ENCODE data around the gene TIMM13. TPM values are rescaled to one million over a fixed set of nuclear protein-coding genes. Genes with fewer than 3 reads are reported as not detected.

The TIMM13 gene
- total RNA-seq, 2 experiments from 2014 or later: 46.5 to 48.5 TPM

GRCh38 chr19:2387367-2388288 lies 39.8 kb downstream of the TIMM13 start:
- H3K27ac Mint-ChIP-seq: no peak overlapping the region
- no peak for ATAC-seq (ENCODE audit: low read depth)
- no peak overlapping the region for H3K4me3 Mint-ChIP-seq
- POLR2A ChIA-PET: no interaction called here
- DNase-seq: no peak
- no peaks in the 10 kb centered on the region for H3K36me3 Mint-ChIP-seq
- H3K9me3 Mint-ChIP-seq: no peaks in the 10 kb centered on the region
- H3K4me1 Mint-ChIP-seq: peaks cover 3% of the 10 kb centered on the region
- H3K27me3 Mint-ChIP-seq: peaks cover 12% of the 10 kb centered on the region

- Mint-ChIP-seq H3K4me1 (no peaks in the 10 kb centered on the region), H3K27ac (no peak overlapping the region), H3K9me3 (peaks cover 5% of the 10 kb centered on the region), H3K4me3 (no peak overlapping the region), H3K27me3 (peaks cover 9% of the 10 kb centered on the region), H3K36me3 (no peaks in the 10 kb centered on the region)
- DNase-seq (no peak), ATAC-seq (ENCODE audit: low read depth) (no peak)
- POLR2A ChIA-PET: interaction anchor here (0.7 to 1.7 kb wide), 2 partner anchors 9 to 315 kb away, joined by 3 read pairs; no protein-coding TSS in a partner anchor
Measured at GRCh38 chr19:2385053-2385721, 42.2 kb downstream of the TIMM13 start.

- POLR2A ChIA-PET: no interaction called here
- Mint-ChIP-seq H3K27me3 (peaks cover 5% of the 10 kb centered on the region), H3K27ac (no peak overlapping the region), H3K9me3 (peaks cover 15% of the 10 kb centered on the region), H3K36me3 (peaks cover 7% of the 10 kb centered on the region), H3K4me1 (no peaks in the 10 kb centered on the region), H3K4me3 (no peak overlapping the region)
- no peak for DNase-seq
- ATAC-seq (ENCODE audit: low read depth): no peak
Measured at GRCh38 chr19:2382530-2383222, 44.7 kb downstream of the TIMM13 start.

- peaks cover 2% of the 10 kb centered on the region for H3K27me3 Mint-ChIP-seq
- H3K27ac Mint-ChIP-seq: no peak overlapping the region
- POLR2A ChIA-PET: no interaction called here
- H3K4me3 Mint-ChIP-seq: no peak overlapping the region
- H3K4me1 Mint-ChIP-seq: peaks cover 2% of the 10 kb centered on the region
- ATAC-seq (ENCODE audit: low read depth) (no peak), DNase-seq (no peak)
- H3K9me3 Mint-ChIP-seq: peaks cover 16% of the 10 kb centered on the region
- H3K36me3 Mint-ChIP-seq: peaks cover 8% of the 10 kb centered on the region
Measured at GRCh38 chr19:2381148-2381820, 46.1 kb downstream of the TIMM13 start.

- POLR2A ChIA-PET: no interaction called here
- DNase-seq: no peak
- ATAC-seq (ENCODE audit: low read depth): no peak
- Mint-ChIP-seq H3K27me3 (peaks cover 2% of the 10 kb centered on the region), H3K36me3 (peaks cover 8% of the 10 kb centered on the region), H3K4me3 (no peak overlapping the region), H3K27ac (no peak overlapping the region), H3K4me1 (peaks cover 2% of the 10 kb centered on the region), H3K9me3 (peaks cover 16% of the 10 kb centered on the region)
Measured at GRCh38 chr19:2380567-2380966, 46.8 kb downstream of the TIMM13 start.

- peaks cover 8% of the 10 kb centered on the region for H3K36me3 Mint-ChIP-seq
- no peak overlapping the region for H3K27ac Mint-ChIP-seq
- no peak for DNase-seq
- no peak for ATAC-seq (ENCODE audit: low read depth)
- POLR2A ChIA-PET: no interaction called here
- peaks cover 2% of the 10 kb centered on the region for H3K4me1 Mint-ChIP-seq
- H3K27me3 Mint-ChIP-seq: peaks cover 2% of the 10 kb centered on the region
- H3K9me3 Mint-ChIP-seq: peaks cover 16% of the 10 kb centered on the region
- no peak overlapping the region for H3K4me3 Mint-ChIP-seq
Measured at GRCh38 chr19:2376784-2377519, 50.4 kb downstream of the TIMM13 start.

Small RNAs within 50 kb of the gene (microRNA-seq; reads per million reads assigned to microRNA genes)
- not detected for gene MIR7108

Other genes starting within 250 kb of the TIMM13 start
- 10 to 100 TPM; 69.8 to 71.3 TPM for gene PLEKHJ1, start 191.3 kb downstream of the TIMM13 start, total RNA-seq
- gene SF3A2, start 190.8 kb downstream of the TIMM13 start, total RNA-seq: 100 to 1,000 TPM; 171 TPM
- gene AMH, start 178.3 kb downstream of the TIMM13 start, total RNA-seq: 10 to 100 TPM in 1 of 2 experiments, 1 to 10 TPM in 1; 9.7 to 10.4 TPM
- 1 to 10 TPM; 1.1 to 1.4 TPM for gene JSRP1, start 171.2 kb downstream of the TIMM13 start, total RNA-seq
- gene PEAK3, start 145.4 kb downstream of the TIMM13 start, total RNA-seq: under 1 TPM in 1 of 2 experiments, not detected in 1; 0.14 TPM
- under 1 TPM; 0.69 to 0.82 TPM for gene LINGO3, start 119.4 kb downstream of the TIMM13 start, total RNA-seq
- 100 to 1,000 TPM; 111 to 125 TPM for gene LSM7, start 99.0 kb downstream of the TIMM13 start, total RNA-seq
- gene SPPL2B, start 98.9 kb downstream of the TIMM13 start, total RNA-seq: 100 to 1,000 TPM in 1 of 2 experiments, 10 to 100 TPM in 1; 90.6 to 101 TPM
- gene TMPRSS9, start 67.3 kb downstream of the TIMM13 start, total RNA-seq: under 1 TPM in 1 of 2 experiments, not detected in 1; 0.22 TPM
- 10 to 100 TPM; 74.9 to 83.3 TPM for gene LMNB2, start 29.4 kb upstream of the TIMM13 start, total RNA-seq
- 10 to 100 TPM; 83.1 to 85.4 TPM for gene GADD45B, start 48.5 kb upstream of the TIMM13 start, total RNA-seq

Measured in activated naive CD8-positive, alpha-beta T cell treated with anti-CD3 and anti-CD28 coated beads, Interleukin-2, amount 10 ng/mL, durations not matched to agents 7 days and 5 days (primary cell).